K562 (cell line): Measurements from ENCODE around the gene FBXW7. TPM values are rescaled to one million over a fixed set of nuclear protein-coding genes. Genes with fewer than 3 reads are reported as not detected.

Experiments
- ATF2 ChIP-seq: sonication (generic); formaldehyde crosslinking; IDR thresholded peaks from 2 replicates; pipeline ENCODE4 v1.8.1; 2022; ENCODE audit warnings: missing genetic modification reagents
- BRD9 ChIP-seq: fragments of 450-650 bp; IDR thresholded peaks from 2 replicates; pipeline ENCODE4 v1.6.1; 2018; ENCODE audit warnings: low read depth; ENCODE audit not compliant: partially characterized antibody
- CBFB ChIP-seq: sonication (generic); formaldehyde crosslinking; IDR thresholded peaks from 2 replicates; pipeline ENCODE4 v1.4.0; 2020; ENCODE audit warnings: mild to moderate bottlenecking, missing genetic modification reagents
- CEBPB ChIP-seq: fragments of 450-650 bp; IDR thresholded peaks from 2 replicates; pipeline ENCODE4 v1.6.1; 2016; ENCODE audit warnings: missing genetic modification characterization, missing compliant biosample characterization
- CUX1 ChIP-seq: fragments of 200-800 bp; sonication (Bioruptor generic); IDR thresholded peaks from 2 replicates; pipeline ENCODE4 v1.6.1; 2016; ENCODE audit warnings: missing genetic modification characterization, missing compliant biosample characterization
- FOXJ3 ChIP-seq: sonication (generic); formaldehyde crosslinking; IDR thresholded peaks from 2 replicates; pipeline ENCODE4 v1.4.0; 2020; ENCODE audit warnings: mild to moderate bottlenecking, missing genetic modification reagents
- JUN ChIP-seq, 2 experiments: sonication (generic) in 1 of 2; formaldehyde crosslinking in 1 of 2; IDR thresholded peaks; 2 replicates each; pipeline versions ENCODE4 v1.6.1 to v1.8.0; 2012 to 2022; ENCODE audit warnings: borderline replicate concordance in 2 of 2, mild to moderate bottlenecking in 2 of 2, improper control_type of control experiment in 1 of 2, low read depth in 1 of 2, low read length in 1 of 2, missing genetic modification reagents in 1 of 2
- KDM2B ChIP-seq: fragments of 250-450 bp; sonication (Bioruptor Pico); IDR thresholded peaks from 2 replicates; pipeline ENCODE4 v1.8.0; 2021; ENCODE audit warnings: mild to moderate bottlenecking, moderate library complexity
- KLF13 ChIP-seq: fragments of 450-650 bp; IDR thresholded peaks from 2 replicates; pipeline ENCODE4 v1.6.1; 2016; ENCODE audit warnings: missing genetic modification characterization, low read depth, mild to moderate bottlenecking, missing compliant biosample characterization, moderate library complexity, borderline replicate concordance
- NR4A1 ChIP-seq, 2 experiments: fragments of 250-450 bp in 1 of 2; fragments of 450-650 bp in 1 of 2; sonication (Bioruptor Pico) in 1 of 2; IDR thresholded peaks; 2 replicates each; pipeline versions ENCODE4 v1.4.0 to v1.6.1; 2016 to 2020; ENCODE audit warnings: mild to moderate bottlenecking in 2 of 2, missing compliant biosample characterization in 1 of 2, missing genetic modification characterization in 1 of 2, moderate library complexity in 1 of 2
- PTTG1 ChIP-seq: fragments of 450-650 bp; IDR thresholded peaks from 2 replicates; pipeline ENCODE4 v1.6.1; 2016; ENCODE audit warnings: low read depth, mild to moderate bottlenecking, missing genetic modification characterization, missing compliant biosample characterization
- RBBP5 ChIP-seq: fragments of 200-600 bp; sonication (generic); IDR thresholded peaks from 2 replicates; pipeline ENCODE4 v1.6.1; 2012; ENCODE audit warnings: borderline replicate concordance, mild to moderate bottlenecking, low read length, control low read depth, inconsistent platforms; ENCODE audit not compliant: insufficient read depth, poor library complexity, severe bottlenecking
- RBM17 ChIP-seq: fragments of 200-400 bp; formaldehyde crosslinking; IDR thresholded peaks from 2 replicates; pipeline ENCODE4 v1.6.1; 2017; ENCODE audit warnings: low read depth, mild to moderate bottlenecking, low read length, borderline replicate concordance
- ZBTB26 ChIP-seq: fragments of 450-650 bp; formaldehyde crosslinking; IDR thresholded peaks from 2 replicates; pipeline ENCODE4 v1.4.0; 2022; ENCODE audit warnings: missing genetic modification characterization
- ZNF184 ChIP-seq: sonication (generic); formaldehyde crosslinking; IDR thresholded peaks from 2 replicates; pipeline ENCODE4 v1.5.0; 2020; ENCODE audit warnings: missing genetic modification reagents
- ZNF24 ChIP-seq: fragments of 450-650 bp; IDR thresholded peaks from 2 replicates; pipeline ENCODE4 v1.6.1; 2016
- ZNF589 ChIP-seq: fragments of 200-800 bp; sonication (Bioruptor generic); IDR thresholded peaks from 2 replicates; pipeline ENCODE4 v1.6.1; 2016; ENCODE audit warnings: low read depth, missing genetic modification characterization, missing compliant biosample characterization
- ZNF830 ChIP-seq: fragments of 250-450 bp; sonication (Bioruptor Pico); IDR thresholded peaks from 2 replicates; pipeline ENCODE4 v1.5.0; 2021; ENCODE audit warnings: mild to moderate bottlenecking
- polyA plus RNA-seq, 8 experiments: library from polyadenylated mRNA; depleted of rRNA in 4 of 8; stranded (reverse) in 5 of 8; unstranded in 3 of 8; fragments of >200 nt; fragmentation: Nextera tagmentation in 2 of 8; fragmentation: Illumina TruSeq in 1 of 8; extraction: Ambion mirVana in 2 of 8; extraction: Trizol in 1 of 8; gene quantifications; 2 replicates each; pipeline versions ENCODE4 v1.2.1 to v1.2.3, GENCODE V29; 2011 to 2014; ENCODE audit warnings: inconsistent platforms in 1 of 8, missing spikeins in 1 of 8
- total RNA-seq, 7 experiments: library from RNA; depleted of rRNA in 6 of 7; stranded (reverse); fragments of >200 nt in 6 of 7; fragmentation: Illumina TruSeq in 2 of 7; extraction: Trizol in 2 of 7; gene quantifications; 2 replicates each; pipeline versions ENCODE4 v1.2.1 to v1.2.3, GENCODE V29; 2011 to 2021; ENCODE audit warnings: low replicate concordance in 1 of 7

FBXW7 gene
- total and polyA plus RNA-seq, 9 of the 15 experiments (the other 6 are each of a cell fraction or from before 2014, with no cell fraction given), result 6.8 to 44.2 (median 16.4) TPM

- TF ChIP-seq RBBP5 (no peak), ZNF830 (no peak), ZBTB26 (no peak), BRD9 (no peak), FOXJ3 (CRISPR knock-in tag) (no peak), KLF13 (no peak), PTTG1 (tag) (no peak), CBFB (CRISPR knock-in tag) (no peak), ZNF24 (no peak; the same call in 1 of the 2 replicates), NR4A1 (CRISPR knock-in tag; IDR thresholded peaks at IDR 0.05) (no peak), NR4A1 (tag; IDR thresholded peaks at IDR 0.05) (no peak), CUX1 (CRISPR knock-in tag) (no peak), ATF2 (CRISPR knock-in tag) (no peak), KDM2B (no peak), CEBPB (peak; percentile 79), JUN (IDR thresholded peaks at IDR 0.05; ENCODE audit: borderline replicate concordance, low read depth, low read length) (peak; percentile 46; the same call in 1 of the 2 replicates), JUN (CRISPR knock-in tag; IDR thresholded peaks at IDR 0.05; ENCODE audit: borderline replicate concordance) (no peak), RBM17 (no peak), ZNF184 (CRISPR knock-in tag) (no peak), ZNF589 (CRISPR knock-in tag) (no peak)
Observed at GRCh38 chr4:152572417-152573086, 36.7 kb upstream of the FBXW7 start (continued).
